ENCODE measurements around the gene LCTL.

LCTL gene

GRCh38 chr15:66498501-66499386 lies 67.1 kb downstream of the LCTL start:
- peak; percentile 51 for DNase-seq

Measured in fibroblast of skin of abdomen (primary cell).